ENCODE results near the gene STN1. TPM values are rescaled to one million over a fixed set of nuclear protein-coding genes. Genes with fewer than 3 reads are reported as not detected.

STN1 gene
- total RNA-seq, 1 donor, result 20.6 TPM

- Histone ChIP-seq H4K20me1 (ENCODE audit: insufficient read depth, low read length) (no peaks in the 10 kb centered on the region), H3K4me2 (ENCODE audit: insufficient read depth, low read length) (peak overlapping the region; percentile 77), H3K4me3 (ENCODE audit: insufficient read depth, low read length) (peak overlapping the region; percentile 77), H3K27me3 (ENCODE audit: insufficient read depth, low read length) (no peaks in the 10 kb centered on the region), H3K79me2 (ENCODE audit: insufficient read depth, low read length) (peaks cover 23% of the 10 kb centered on the region), H3K27ac (ENCODE audit: low read depth, low read length) (peak overlapping the region; percentile 98), H3K4me1 (ENCODE audit: insufficient read depth, low read length) (peaks cover 45% of the 10 kb centered on the region), H2AFZ (ENCODE audit: low read length) (peak overlapping the region; percentile 58), H3K9me3 (ENCODE audit: low read depth, low read length) (no peaks in the 10 kb centered on the region), H3K36me3 (ENCODE audit: insufficient read depth, low read length) (no peaks in the 10 kb centered on the region)
- peak; percentile 93 for DNase-seq (ENCODE audit: insufficient read length, low spot score, missing footprints)
- no peak for TF ChIP-seq CTCF (IDR thresholded peaks at IDR 0.05; ENCODE audit: extremely low read depth, low read depth, low read length)
These were observed 63.1 kb downstream of the STN1 start for GRCh38 chr10:103854686-103855391.

- Histone ChIP-seq H3K4me1 (ENCODE audit: insufficient read depth, low read length) (peaks cover 50% of the 10 kb centered on the region), H4K20me1 (ENCODE audit: insufficient read depth, low read length) (no peaks in the 10 kb centered on the region), H3K4me3 (ENCODE audit: insufficient read depth, low read length) (peak overlapping the region; percentile 77), H3K36me3 (ENCODE audit: insufficient read depth, low read length) (no peaks in the 10 kb centered on the region), H3K27ac (ENCODE audit: low read depth, low read length) (peak overlapping the region; percentile 98), H2AFZ (ENCODE audit: low read length) (peak overlapping the region; percentile 58), H3K4me2 (ENCODE audit: insufficient read depth, low read length) (peak overlapping the region; percentile 77), H3K79me2 (ENCODE audit: insufficient read depth, low read length) (peaks cover 23% of the 10 kb centered on the region), H3K9me3 (ENCODE audit: low read depth, low read length) (no peaks in the 10 kb centered on the region), H3K27me3 (ENCODE audit: insufficient read depth, low read length) (no peaks in the 10 kb centered on the region)
- DNase-seq (ENCODE audit: insufficient read length, low spot score, missing footprints), result no peak
- no peak for TF ChIP-seq CTCF (IDR thresholded peaks at IDR 0.05; ENCODE audit: extremely low read depth, low read depth, low read length)
These were observed 63.7 kb downstream of the STN1 start for GRCh38 chr10:103854265-103854685.

- Histone ChIP-seq H3K36me3 (ENCODE audit: insufficient read depth, low read length) (no peaks in the 10 kb centered on the region), H4K20me1 (ENCODE audit: insufficient read depth, low read length) (no peaks in the 10 kb centered on the region), H3K27me3 (ENCODE audit: insufficient read depth, low read length) (no peaks in the 10 kb centered on the region), H3K4me1 (ENCODE audit: insufficient read depth, low read length) (peaks cover 54% of the 10 kb centered on the region), H3K9me3 (ENCODE audit: low read depth, low read length) (no peaks in the 10 kb centered on the region), H3K27ac (ENCODE audit: low read depth, low read length) (peak overlapping the region; percentile 98), H3K79me2 (ENCODE audit: insufficient read depth, low read length) (peaks cover 23% of the 10 kb centered on the region), H3K4me3 (ENCODE audit: insufficient read depth, low read length) (peak overlapping the region; percentile 77), H3K4me2 (ENCODE audit: insufficient read depth, low read length) (peak overlapping the region; percentile 77), H2AFZ (ENCODE audit: low read length) (peak overlapping the region; percentile 58)
- no peak for TF ChIP-seq CTCF (IDR thresholded peaks at IDR 0.05; ENCODE audit: extremely low read depth, low read depth, low read length)
- no peak for DNase-seq (ENCODE audit: insufficient read length, low spot score, missing footprints)
These were observed 64.3 kb downstream of the STN1 start for GRCh38 chr10:103853428-103854264.

GRCh38 chr10:103852856-103853255, 65.1 kb downstream of the STN1 start:
- no peak for DNase-seq (ENCODE audit: insufficient read length, low spot score, missing footprints)
- H2AFZ ChIP-seq (ENCODE audit: low read length), result no peak overlapping the region
- no peak for TF ChIP-seq CTCF (IDR thresholded peaks at IDR 0.05; ENCODE audit: extremely low read depth, low read depth, low read length)
- no peaks in the 10 kb centered on the region for H3K36me3 ChIP-seq (ENCODE audit: insufficient read depth, low read length)
- peak overlapping the region; percentile 77 for H3K4me2 ChIP-seq (ENCODE audit: insufficient read depth, low read length)
- H3K9me3 ChIP-seq (ENCODE audit: low read depth, low read length), result no peaks in the 10 kb centered on the region
- H3K27me3 ChIP-seq (ENCODE audit: insufficient read depth, low read length), result no peaks in the 10 kb centered on the region
- H3K27ac ChIP-seq (ENCODE audit: low read depth, low read length), result peak overlapping the region; percentile 98
- no peak overlapping the region for H3K4me3 ChIP-seq (ENCODE audit: insufficient read depth, low read length)
- peaks cover 31% of the 10 kb centered on the region for H3K79me2 ChIP-seq (ENCODE audit: insufficient read depth, low read length)
- no peaks in the 10 kb centered on the region for H4K20me1 ChIP-seq (ENCODE audit: insufficient read depth, low read length)
- H3K4me1 ChIP-seq (ENCODE audit: insufficient read depth, low read length), result peaks cover 54% of the 10 kb centered on the region
